H1 (cell line): ENCODE data around the gene R3HDM4. TPM values are rescaled to one million over a fixed set of nuclear protein-coding genes. Genes with fewer than 3 reads are reported as not detected.

Experiments used
- CTCF ChIA-PET: fragments of 300-600 bp; sonication (Branson Sonifier 250); formaldehyde crosslinking; loops from one replicate; lab custom pipeline; 2021; ENCODE audit not compliant: partially characterized antibody; lab: Charles Lee
- POLR2A ChIA-PET: fragments of 300-600 bp; sonication (Branson Sonifier 250); formaldehyde crosslinking; loops from one replicate; lab custom pipeline; 2021; ENCODE audit warnings: inconsistent platforms; ENCODE audit not compliant: partially characterized antibody; lab: Charles Lee
- DNase-seq, 2 experiments: peaks; one replicate each; pipeline versions ENCODE4 v3.0.0 to v3.0.0-alpha.2; 2010 to 2022; ENCODE audit warnings: low spot score in 2 of 2, low read depth in 1 of 2, mixed read lengths in 1 of 2
- FAIRE-seq: peaks from 2 replicates; lab custom pipeline; 2011; peaks lifted over from hg19 to GRCh38; lab: Jason Lieb, UNC
- H2AFZ ChIP-seq: 2 replicates; pipeline ENCODE4 v1.8.1; 2012; ENCODE audit warnings: low read length, inconsistent platforms
- H2AK5ac ChIP-seq: 2 replicates; pipeline ENCODE4 v1.6.1; 2013; ENCODE audit warnings: low read depth, low read length
- H2BK120ac ChIP-seq: replicated peaks from 2 replicates; pipeline ENCODE3; 2013; ENCODE audit warnings: low read depth, low read length, inconsistent platforms
- H2BK12ac ChIP-seq: 2 replicates; pipeline ENCODE4 v1.6.1; 2013; ENCODE audit warnings: low read depth, low read length
- H2BK15ac ChIP-seq: 2 replicates; pipeline ENCODE4 v1.6.1; 2013; ENCODE audit warnings: low read length
- H2BK20ac ChIP-seq: 2 replicates; pipeline ENCODE4 v1.6.1; 2013; ENCODE audit warnings: low read length
- H2BK5ac ChIP-seq: 2 replicates; pipeline ENCODE4 v1.6.1; 2013; ENCODE audit warnings: low read depth, low read length
- H3K14ac ChIP-seq: 2 replicates; pipeline ENCODE4 v1.6.1; 2013; ENCODE audit warnings: inconsistent platforms; ENCODE audit not compliant: insufficient read length
- H3K18ac ChIP-seq: 2 replicates; pipeline ENCODE4 v1.6.1; 2013; ENCODE audit warnings: low read length; ENCODE audit errors: extremely low read depth
- H3K23ac ChIP-seq: 2 replicates; pipeline ENCODE4 v1.6.1; 2013; ENCODE audit warnings: inconsistent platforms; ENCODE audit not compliant: insufficient read length
- H3K23me2 ChIP-seq: 2 replicates; pipeline ENCODE4 v1.6.1; 2013; ENCODE audit warnings: low read depth, low read length
- H3K27ac ChIP-seq: 2 replicates; pipeline ENCODE4 v1.6.1; 2011; ENCODE audit warnings: low read depth, low read length, inconsistent platforms
- H3K27me3 ChIP-seq, 4 experiments: replicated peaks in 1 of 4; 1 replicate in 1 of 4; 2 replicates in 3 of 4; pipeline versions ENCODE4 v1.6.1 to v1.8.1; 2011 to 2013; ENCODE audit warnings: low read length in 3 of 4, mild to moderate bottlenecking in 3 of 4, inconsistent platforms in 2 of 4, mixed read lengths in 2 of 4, moderate library complexity in 1 of 4; ENCODE audit not compliant: control insufficient read depth in 3 of 4, insufficient read depth in 3 of 4; ENCODE audit errors: extremely low read depth in 1 of 4
- H3K36me3 ChIP-seq, 4 experiments: 2 replicates each; pipeline versions ENCODE4 v1.6.1 to v1.8.1; 2011 to 2013; ENCODE audit warnings: mild to moderate bottlenecking in 4 of 4, low read length in 3 of 4, moderate library complexity in 2 of 4, control low read depth in 1 of 4, inconsistent platforms in 1 of 4; ENCODE audit not compliant: insufficient read depth in 4 of 4, control insufficient read depth in 2 of 4
- H3K4ac ChIP-seq: replicated peaks from 2 replicates; pipeline ENCODE3; 2013; ENCODE audit warnings: low read length, low read depth, mixed read lengths, inconsistent platforms; ENCODE audit not compliant: insufficient read length
- H3K4me1 ChIP-seq, 4 experiments: replicated peaks in 1 of 4; 1 replicate in 1 of 4; 2 replicates in 3 of 4; pipeline versions ENCODE4 v1.6.1 to v1.8.1; 2011 to 2013; ENCODE audit warnings: low read length in 3 of 4, inconsistent platforms in 2 of 4, mixed read lengths in 1 of 4; ENCODE audit not compliant: insufficient read depth in 4 of 4, control insufficient read depth in 3 of 4
- H3K4me2 ChIP-seq, 2 experiments: 2 replicates each; pipeline versions ENCODE4 v1.6.1 to v1.8.1; 2011 to 2013; ENCODE audit warnings: low read depth in 2 of 2, low read length in 2 of 2, control low read depth in 1 of 2, inconsistent platforms in 1 of 2, mild to moderate bottlenecking in 1 of 2; ENCODE audit not compliant: insufficient read depth in 1 of 2
- H3K4me3 ChIP-seq, 4 experiments: fragments of 200-600, 300-600 bp in 1 of 4; sonication (generic), shearing (Covaris generic), sonication (Bioruptor Twin) in 1 of 4; 2 replicates each; pipeline versions ENCODE4 v1.5.1 to v1.8.1; 2011 to 2016; ENCODE audit warnings: low read length in 4 of 4, low read depth in 3 of 4, control low read depth in 2 of 4, inconsistent platforms in 2 of 4, mild to moderate bottlenecking in 2 of 4, mixed read lengths in 1 of 4, moderate library complexity in 1 of 4; ENCODE audit not compliant: insufficient read depth in 2 of 4; ENCODE audit errors: extremely low read depth in 1 of 4
- H3K56ac ChIP-seq: replicated peaks from 2 replicates; pipeline ENCODE3; 2013; ENCODE audit warnings: low read depth, mild to moderate bottlenecking, mixed read lengths, low read length, inconsistent platforms; ENCODE audit not compliant: insufficient read length
- H3K79me1 ChIP-seq: 2 replicates; pipeline ENCODE4 v1.6.1; 2013; ENCODE audit warnings: low read depth, low read length, control low read depth
- H3K79me2 ChIP-seq, 2 experiments: 2 replicates each; pipeline versions ENCODE4 v1.6.1 to v1.8.1; 2012 to 2013; ENCODE audit warnings: low read length in 2 of 2, mild to moderate bottlenecking in 2 of 2, inconsistent platforms in 1 of 2; ENCODE audit not compliant: insufficient read depth in 2 of 2, control insufficient read depth in 1 of 2
- H3K9ac ChIP-seq, 4 experiments: replicated peaks in 1 of 4; 1 replicate in 1 of 4; 2 replicates in 3 of 4; pipeline versions ENCODE4 v1.6.1 to v1.8.1; 2011 to 2013; ENCODE audit warnings: low read depth in 3 of 4, low read length in 3 of 4, control low read depth in 2 of 4, mild to moderate bottlenecking in 2 of 4, moderate library complexity in 2 of 4, inconsistent platforms in 1 of 4; ENCODE audit errors: extremely low read depth in 1 of 4
- H3K9me3 ChIP-seq, 2 experiments: 2 replicates each; pipeline versions ENCODE4 v1.6.1 to v1.8.1; 2012 to 2013; ENCODE audit warnings: mild to moderate bottlenecking in 2 of 2, moderate library complexity in 2 of 2, control low read depth in 1 of 2, inconsistent platforms in 1 of 2, low read depth in 1 of 2, low read length in 1 of 2, mixed read lengths in 1 of 2; ENCODE audit not compliant: insufficient read depth in 2 of 2
- H4K20me1 ChIP-seq, 2 experiments: replicated peaks in 1 of 2; 2 replicates each; pipeline versions ENCODE3 to v1.8.1; 2011 to 2013; ENCODE audit warnings: inconsistent platforms in 2 of 2, low read length in 2 of 2, mild to moderate bottlenecking in 1 of 2; ENCODE audit not compliant: insufficient read depth in 2 of 2, control insufficient read depth in 1 of 2
- H4K5ac ChIP-seq: 2 replicates; pipeline ENCODE4 v1.6.1; 2013; ENCODE audit warnings: low read length, low read depth, mixed read lengths, inconsistent platforms; ENCODE audit not compliant: insufficient read length
- H4K8ac ChIP-seq: 2 replicates; pipeline ENCODE4 v1.8.0; 2013; ENCODE audit warnings: mild to moderate bottlenecking, moderate library complexity, low read length, inconsistent platforms; ENCODE audit not compliant: insufficient read depth; ENCODE audit errors: extremely low read depth
- H4K91ac ChIP-seq: replicated peaks from 2 replicates; pipeline ENCODE3; 2013; ENCODE audit warnings: low read length, mixed read lengths, inconsistent platforms; ENCODE audit not compliant: insufficient read length
- KDM4A ChIP-seq: IDR thresholded peaks from one replicate; pipeline ENCODE4 v1.7.1; 2012; ENCODE audit warnings: low read depth, mild to moderate bottlenecking, moderate library complexity, low read length, inconsistent platforms; ENCODE audit not compliant: severe bottlenecking
- KDM5A ChIP-seq: fragments of 200-600 bp; IDR thresholded peaks from 2 replicates; pipeline ENCODE4 v1.7.1; 2012; ENCODE audit warnings: mild to moderate bottlenecking, low read length, inconsistent platforms, mixed read lengths
- SP4 ChIP-seq: IDR thresholded peaks from 2 replicates; pipeline ENCODE4 v1.6.1; 2012; ENCODE audit warnings: low read length, inconsistent platforms
- WGBS, 2 experiments: shearing (Covaris generic) in 1 of 2; methylation state at CpG; one replicate each; pipeline versions ENCODE4 v1.1.6 to v1.1.7; 2013 to 2015; ENCODE audit warnings: low lambda C conversion rate in 2 of 2, mixed read lengths in 2 of 2, inconsistent platforms in 1 of 2, low coverage in 1 of 2, missing lambda C conversion rate in 1 of 2; ENCODE audit not compliant: insufficient replicate concordance in 2 of 2, insufficient coverage in 1 of 2, insufficient read length in 1 of 2; ENCODE audit errors: extremely low coverage in 1 of 2, missing lambda C conversion rate in 1 of 2; 5-methylcytosine and 5-hydroxymethylcytosine counted together
- polyA plus RNA-seq, 7 experiments: library from polyadenylated mRNA; depleted of rRNA in 3 of 7; stranded (reverse) in 5 of 7; unstranded in 2 of 7; fragments of >200 nt in 5 of 7; fragments of 200-250 nt in 2 of 7; gene quantifications; 1 replicate in 5 of 7; 2 replicates in 1 of 7; 4 replicates in 1 of 7; pipeline versions ENCODE4 v1.2.1 to v1.2.3, GENCODE V29; 2011 to 2013; ENCODE audit warnings: missing spikeins in 2 of 7, mixed read lengths in 2 of 7
- total RNA-seq: library from RNA; stranded (reverse); fragmentation: NEBNext Ultra II Directional; extraction: Animal tissue kit (Norgen Biotek cat#: 25700); gene quantifications from 2 replicates; pipeline ENCODE4 v1.2.1, GENCODE V29; 2021
- TF ChIP-seq, protein P1 (sequence below): IDR thresholded peaks from 2 replicates; pipeline ENCODE4 v1.6.1; 2011; ENCODE audit warnings: low read length, improper control_type of control experiment

The R3HDM4 gene
- total and polyA plus RNA-seq, 2 of the 8 experiments (the other 6 are each of a cell fraction or from before 2014, with no cell fraction given), result 76.8 to 102 TPM

DNA sequence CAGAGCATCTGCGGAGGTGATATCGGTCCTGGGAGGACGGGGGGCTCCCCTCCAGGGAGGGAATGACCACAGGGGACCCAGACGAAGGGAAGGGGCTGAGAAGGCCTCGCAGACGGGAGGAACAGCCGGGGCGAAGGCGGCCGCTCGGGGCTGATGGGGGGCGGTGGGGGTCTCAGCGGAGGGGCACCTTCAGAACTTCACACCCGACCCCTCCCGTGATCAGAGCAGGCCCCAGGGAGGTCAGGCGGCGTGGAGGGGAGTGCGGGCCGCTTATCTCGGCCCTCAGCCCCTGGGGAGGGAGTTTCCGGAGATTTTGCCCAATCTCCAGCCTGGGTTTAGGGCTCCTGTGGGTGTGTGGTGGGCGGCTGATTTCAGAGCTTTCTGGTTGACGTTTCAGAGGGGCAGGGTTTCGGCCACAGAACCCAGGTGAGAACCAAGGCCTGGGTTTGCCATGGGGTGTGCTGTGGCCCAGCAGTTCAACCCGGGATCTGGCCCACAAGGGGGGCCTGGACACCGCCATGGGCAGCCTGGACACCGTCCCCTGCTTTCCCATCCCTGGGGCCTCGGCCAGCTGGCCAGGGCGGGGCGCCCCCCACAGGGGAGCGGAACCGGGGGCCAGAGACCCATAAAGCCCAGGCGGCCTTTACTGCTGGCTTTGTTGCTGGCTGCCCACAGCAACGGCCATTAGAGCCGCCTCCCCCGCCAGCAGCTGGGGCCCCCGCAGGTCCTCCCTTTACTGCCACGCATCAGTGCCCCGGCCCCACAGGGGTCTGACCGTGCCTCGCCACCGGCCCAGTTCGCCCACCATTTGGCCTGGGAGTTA lies 41.9 kb upstream of the R3HDM4 start:
- TF ChIP-seq KDM4A (no peak), KDM5A (no peak), SP4 (peak; percentile 77; the same call in 1 of the 2 replicates)
- TF ChIP-seq, protein P1, sequence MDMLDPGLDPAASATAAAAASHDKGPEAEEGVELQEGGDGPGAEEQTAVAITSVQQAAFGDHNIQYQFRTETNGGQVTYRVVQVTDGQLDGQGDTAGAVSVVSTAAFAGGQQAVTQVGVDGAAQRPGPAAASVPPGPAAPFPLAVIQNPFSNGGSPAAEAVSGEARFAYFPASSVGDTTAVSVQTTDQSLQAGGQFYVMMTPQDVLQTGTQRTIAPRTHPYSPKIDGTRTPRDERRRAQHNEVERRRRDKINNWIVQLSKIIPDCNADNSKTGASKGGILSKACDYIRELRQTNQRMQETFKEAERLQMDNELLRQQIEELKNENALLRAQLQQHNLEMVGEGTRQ, result no peak
- no peak overlapping the region for H3K14ac ChIP-seq
- 0 out of 2 replicates have a peak overlapping the region, but pooled peaks have one; percentile 28 for H2AK5ac ChIP-seq
- peak overlapping the region; percentile 84 for H4K8ac ChIP-seq
- peak overlapping the region; percentile 7 for H3K4ac ChIP-seq
- H2BK12ac ChIP-seq, result no peak overlapping the region
- H3K18ac ChIP-seq, result no peak overlapping the region; the same call in 1 of the 2 replicates
- no peaks in the 10 kb centered on the region for H3K36me3 ChIP-seq
- peak overlapping the region; percentile 77; the same call in 1 of the 2 replicates for H2BK5ac ChIP-seq
- peaks cover 5 to 48% (median 23%) of the 10 kb centered on the region in 4 experiments for H3K4me1 ChIP-seq
- H3K4me2 ChIP-seq, result no peak overlapping the region
- H3K9me3 ChIP-seq, result no peaks in the 10 kb centered on the region
- 0 out of 2 replicates have a peak overlapping the region, but pooled peaks have one; percentile 88 for H2BK15ac ChIP-seq
- no peak overlapping the region for H3K56ac ChIP-seq
- no peak overlapping the region for H2AFZ ChIP-seq
- H2BK120ac ChIP-seq, result no peak overlapping the region
- H4K5ac ChIP-seq, result peak overlapping the region; percentile 68
- peaks cover 11% of the 10 kb centered on the region for H3K79me1 ChIP-seq
- DNase-seq (no peak), FAIRE-seq (no peak)
- H3K23me2 ChIP-seq, result no peaks in the 10 kb centered on the region; the same call in 1 of the 2 replicates
- POLR2A ChIA-PET, result interaction anchor here (1.1 to 2.1 kb wide), 4 partner anchors 16 to 30 kb away, joined by 3 to 10 read pairs (median 3); partner anchors contain the start of gene WDR18
- no peak overlapping the region for H3K4me3 ChIP-seq
- CTCF ChIA-PET, result interaction anchor here (1.1 to 3.6 kb wide), 3 partner anchors 16 to 91 kb away, joined by 3 to 16 read pairs (median 9); no protein-coding TSS in a partner anchor
- no peak overlapping the region; a peak in 1 of 7 replicates for H3K9ac ChIP-seq
- H2BK20ac ChIP-seq, result no peak overlapping the region
- no peaks in the 10 kb centered on the region for H3K27me3 ChIP-seq
- no peak overlapping the region for H3K27ac ChIP-seq
- no peak overlapping the region for H4K91ac ChIP-seq
- 82% methylated on average over 30 of the region's 43 CpGs; no CpG with 5 or more reads in 1 of the 2 experiments for WGBS, 2 experiments
- peaks cover 0 to 1% of the 10 kb centered on the region in 2 experiments for H4K20me1 ChIP-seq
- peaks cover 0 to 29% of the 10 kb centered on the region in 2 experiments; a peak in 1 of 4 replicates for H3K79me2 ChIP-seq
- H3K23ac ChIP-seq, result no peak overlapping the region
